Measurements from ENCODE around the gene LRATD1. TPM values are rescaled to one million over a fixed set of nuclear protein-coding genes. Genes with fewer than 3 reads are reported as not detected.
"Not testable (repeated sequence)": the region's sequence is repeated elsewhere in the genome, so short reads cannot be mapped to it uniquely, and the experiment has no call there.

The LRATD1 gene
- total and polyA plus RNA-seq, 5 donors from 2014 or later = not detected

- H3K4me3 ChIP-seq (ENCODE audit: low read depth, low read length) = no peak overlapping the region
- DNase-seq (no peak), ATAC-seq (ENCODE audit: low read depth in 2 of 2) (no peak)
- no peaks in the 10 kb centered on the region for H3K9me3 ChIP-seq (ENCODE audit: control insufficient read depth in 2 of 2, low read length in 2 of 2)
- no peaks in the 10 kb centered on the region for H3K4me1 Mint-ChIP-seq
- H3K4me3 Mint-ChIP-seq = no peak overlapping the region
- H3K36me3 ChIP-seq (ENCODE audit: control insufficient read depth, insufficient read depth, low read length) = no peaks in the 10 kb centered on the region
- no peaks in the 10 kb centered on the region for H3K4me1 ChIP-seq (ENCODE audit: control insufficient read depth, insufficient read depth, low read length, poor library complexity, severe bottlenecking)
- H3K27ac Mint-ChIP-seq = no peak overlapping the region
- H3K27me3 Mint-ChIP-seq = peaks cover 5% of the 10 kb centered on the region
- H3K27ac ChIP-seq (ENCODE audit: insufficient read depth, low read length, poor library complexity, severe bottlenecking) = no peak overlapping the region
- no peaks in the 10 kb centered on the region for H3K36me3 Mint-ChIP-seq
- peaks cover 0 to 2% (median 0%) of the 10 kb centered on the region in 7 donors for H3K9me3 Mint-ChIP-seq
- no peaks in the 10 kb centered on the region for H3K27me3 ChIP-seq (ENCODE audit: control insufficient read depth, insufficient read depth, low read length)
Measured at GRCh38 chr2:14621906-14622549, 10.5 kb upstream of the LRATD1 start.

- not testable (repeated sequence) for H3K27me3 Mint-ChIP-seq; ATAC-seq (ENCODE audit: low read depth in 2 of 2); H3K27ac ChIP-seq (ENCODE audit: insufficient read depth, low read length, poor library complexity, severe bottlenecking); DNase-seq; H3K9me3 ChIP-seq (ENCODE audit: control insufficient read depth in 2 of 2, low read length in 2 of 2); H3K4me3 ChIP-seq (ENCODE audit: low read depth, low read length); H3K36me3 ChIP-seq (ENCODE audit: control insufficient read depth, insufficient read depth, low read length); H3K4me1 Mint-ChIP-seq; H3K27me3 ChIP-seq (ENCODE audit: control insufficient read depth, insufficient read depth, low read length); H3K27ac Mint-ChIP-seq; H3K4me1 ChIP-seq (ENCODE audit: control insufficient read depth, insufficient read depth, low read length, poor library complexity, severe bottlenecking); H3K36me3 Mint-ChIP-seq; H3K4me3 Mint-ChIP-seq; H3K9me3 Mint-ChIP-seq
Measured at GRCh38 chr2:14622550-14622939, 10.0 kb upstream of the LRATD1 start.

GRCh38 chr2:14623237-14623636 lies 9.3 kb upstream of the LRATD1 start:
- no peak overlapping the region for H3K27ac ChIP-seq (ENCODE audit: insufficient read depth, low read length, poor library complexity, severe bottlenecking)
- H3K36me3 ChIP-seq (ENCODE audit: control insufficient read depth, insufficient read depth, low read length) = no peaks in the 10 kb centered on the region
- no peak overlapping the region for H3K27ac Mint-ChIP-seq
- H3K27me3 ChIP-seq (ENCODE audit: control insufficient read depth, insufficient read depth, low read length) = no peaks in the 10 kb centered on the region
- H3K4me3 ChIP-seq (ENCODE audit: low read depth, low read length) = no peak overlapping the region
- ATAC-seq (ENCODE audit: low read depth in 2 of 2) = no peak
- H3K4me1 Mint-ChIP-seq = no peaks in the 10 kb centered on the region
- H3K9me3 ChIP-seq (ENCODE audit: control insufficient read depth in 2 of 2, low read length in 2 of 2) = no peaks in the 10 kb centered on the region
- H3K27me3 Mint-ChIP-seq = peaks cover 7% of the 10 kb centered on the region
- no peak for DNase-seq
- H3K4me1 ChIP-seq (ENCODE audit: control insufficient read depth, insufficient read depth, low read length, poor library complexity, severe bottlenecking) = no peaks in the 10 kb centered on the region
- no peak overlapping the region for H3K4me3 Mint-ChIP-seq
- no peaks in the 10 kb centered on the region for H3K36me3 Mint-ChIP-seq
- H3K9me3 Mint-ChIP-seq = peaks cover 0 to 3% (median 0%) of the 10 kb centered on the region in 7 donors

- Mint-ChIP-seq H3K9me3 (peaks cover 0 to 7% (median 0%) of the 10 kb centered on the region in 7 donors), H3K36me3 (no peaks in the 10 kb centered on the region), H3K4me1 (no peaks in the 10 kb centered on the region), H3K4me3 (no peak overlapping the region), H3K27me3 (peaks cover 23% of the 10 kb centered on the region), H3K27ac (no peak overlapping the region)
- DNase-seq = no peak
- Histone ChIP-seq H3K4me1 (ENCODE audit: control insufficient read depth, insufficient read depth, low read length, poor library complexity, severe bottlenecking) (no peaks in the 10 kb centered on the region), H3K27me3 (ENCODE audit: control insufficient read depth, insufficient read depth, low read length) (no peaks in the 10 kb centered on the region), H3K36me3 (ENCODE audit: control insufficient read depth, insufficient read depth, low read length) (no peaks in the 10 kb centered on the region), H3K4me3 (ENCODE audit: low read depth, low read length) (no peak overlapping the region), H3K9me3 (ENCODE audit: control insufficient read depth in 2 of 2, low read length in 2 of 2) (no peaks in the 10 kb centered on the region), H3K27ac (ENCODE audit: insufficient read depth, low read length, poor library complexity, severe bottlenecking) (no peak overlapping the region)
- ATAC-seq (ENCODE audit: low read depth in 2 of 2) = no peak
Measured at GRCh38 chr2:14626873-14627272, 5.6 kb upstream of the LRATD1 start.

GRCh38 chr2:14628901-14629300 lies 3.6 kb upstream of the LRATD1 start:
- H3K27ac ChIP-seq (ENCODE audit: insufficient read depth, low read length, poor library complexity, severe bottlenecking) = no peak overlapping the region
- peaks cover 31% of the 10 kb centered on the region for H3K27me3 Mint-ChIP-seq
- H3K4me1 ChIP-seq (ENCODE audit: control insufficient read depth, insufficient read depth, low read length, poor library complexity, severe bottlenecking) = no peaks in the 10 kb centered on the region
- peaks cover 0 to 7% (median 0%) of the 10 kb centered on the region in 7 donors for H3K9me3 Mint-ChIP-seq
- no peak for DNase-seq
- H3K27ac Mint-ChIP-seq = no peak overlapping the region
- H3K27me3 ChIP-seq (ENCODE audit: control insufficient read depth, insufficient read depth, low read length) = no peaks in the 10 kb centered on the region
- no peak for ATAC-seq (ENCODE audit: low read depth in 2 of 2)
- H3K36me3 ChIP-seq (ENCODE audit: control insufficient read depth, insufficient read depth, low read length) = no peaks in the 10 kb centered on the region
- H3K4me1 Mint-ChIP-seq = no peaks in the 10 kb centered on the region
- H3K36me3 Mint-ChIP-seq = no peaks in the 10 kb centered on the region
- no peak overlapping the region for H3K4me3 ChIP-seq (ENCODE audit: low read depth, low read length)
- no peaks in the 10 kb centered on the region for H3K9me3 ChIP-seq (ENCODE audit: control insufficient read depth in 2 of 2, low read length in 2 of 2)
- no peak overlapping the region for H3K4me3 Mint-ChIP-seq

GRCh38 chr2:14631406-14632040 lies 994 bp upstream of the LRATD1 start:
- no peaks in the 10 kb centered on the region for H3K9me3 ChIP-seq (ENCODE audit: control insufficient read depth in 2 of 2, low read length in 2 of 2)
- H3K27me3 Mint-ChIP-seq = peaks cover 46% of the 10 kb centered on the region
- H3K36me3 ChIP-seq (ENCODE audit: control insufficient read depth, insufficient read depth, low read length) = no peaks in the 10 kb centered on the region

GRCh38 chr2:14633061-14633460 lies 544 bp downstream of the LRATD1 start:
- no peaks in the 10 kb centered on the region for H3K4me1 ChIP-seq (ENCODE audit: control insufficient read depth, insufficient read depth, low read length, poor library complexity, severe bottlenecking)
- H3K9me3 ChIP-seq (ENCODE audit: control insufficient read depth in 2 of 2, low read length in 2 of 2) = no peaks in the 10 kb centered on the region
- peaks cover 0 to 6% (median 0%) of the 10 kb centered on the region in 7 donors for H3K9me3 Mint-ChIP-seq
- H3K4me3 ChIP-seq (ENCODE audit: low read depth, low read length) = no peak overlapping the region
- H3K27me3 ChIP-seq (ENCODE audit: control insufficient read depth, insufficient read depth, low read length) = peaks cover 11% of the 10 kb centered on the region
- no peaks in the 10 kb centered on the region for H3K36me3 Mint-ChIP-seq
- H3K36me3 ChIP-seq (ENCODE audit: control insufficient read depth, insufficient read depth, low read length) = no peaks in the 10 kb centered on the region
- no peaks in the 10 kb centered on the region for H3K4me1 Mint-ChIP-seq
- DNase-seq = no peak
- no peak overlapping the region for H3K27ac Mint-ChIP-seq
- H3K4me3 Mint-ChIP-seq = peak overlapping the region in 1 of 4 donors; percentile 50
- peaks cover 57% of the 10 kb centered on the region for H3K27me3 Mint-ChIP-seq
- ATAC-seq (ENCODE audit: low read depth in 2 of 2) = no peak
- H3K27ac ChIP-seq (ENCODE audit: insufficient read depth, low read length, poor library complexity, severe bottlenecking) = no peak overlapping the region

More at GRCh38 chr2:14631406-14632040, 994 bp upstream of the LRATD1 start:
- no peak overlapping the region for H3K4me3 Mint-ChIP-seq
- Histone ChIP-seq H3K4me1 (ENCODE audit: control insufficient read depth, insufficient read depth, low read length, poor library complexity, severe bottlenecking) (no peaks in the 10 kb centered on the region), H3K27me3 (ENCODE audit: control insufficient read depth, insufficient read depth, low read length) (peaks cover 3% of the 10 kb centered on the region), H3K4me3 (ENCODE audit: low read depth, low read length) (no peak overlapping the region), H3K27ac (ENCODE audit: insufficient read depth, low read length, poor library complexity, severe bottlenecking) (no peak overlapping the region)
- DNase-seq (no peak), ATAC-seq (ENCODE audit: low read depth in 2 of 2) (no peak)
- no peaks in the 10 kb centered on the region for H3K4me1 Mint-ChIP-seq
- H3K27ac Mint-ChIP-seq = peak overlapping the region in 1 of 3 donors; percentile 35
- peaks cover 0 to 7% (median 0%) of the 10 kb centered on the region in 7 donors for H3K9me3 Mint-ChIP-seq
- no peaks in the 10 kb centered on the region for H3K36me3 Mint-ChIP-seq
